D341Med (cell line): ENCODE data around the gene GTF3C1.

ENCODE experiments used
- DNase-seq: peaks from one replicate; pipeline ENCODE4 v3.0.0; 2012; ENCODE audit warnings: low spot score

GTF3C1 gene

DNA sequence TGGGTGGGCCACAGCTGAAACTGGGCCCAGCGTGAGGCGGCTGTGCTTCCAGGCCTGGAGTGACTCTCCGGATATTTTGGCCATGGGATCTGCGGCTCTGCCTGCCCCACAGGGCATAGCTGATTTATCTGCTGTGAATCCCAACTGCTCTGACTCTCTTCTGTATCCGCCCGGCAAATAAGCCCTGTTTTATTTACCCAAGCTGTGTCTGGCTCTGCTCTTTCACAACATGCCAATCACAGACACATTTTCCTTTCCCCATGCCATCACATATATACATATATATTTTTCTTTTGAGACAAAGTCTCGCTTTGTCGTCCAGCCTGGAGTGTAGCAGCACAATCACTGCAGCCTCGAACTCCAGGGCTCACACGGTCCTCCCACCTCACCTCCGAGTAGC lies 33.3 kb downstream of the GTF3C1 start:
- no peak for DNase-seq

DNA sequence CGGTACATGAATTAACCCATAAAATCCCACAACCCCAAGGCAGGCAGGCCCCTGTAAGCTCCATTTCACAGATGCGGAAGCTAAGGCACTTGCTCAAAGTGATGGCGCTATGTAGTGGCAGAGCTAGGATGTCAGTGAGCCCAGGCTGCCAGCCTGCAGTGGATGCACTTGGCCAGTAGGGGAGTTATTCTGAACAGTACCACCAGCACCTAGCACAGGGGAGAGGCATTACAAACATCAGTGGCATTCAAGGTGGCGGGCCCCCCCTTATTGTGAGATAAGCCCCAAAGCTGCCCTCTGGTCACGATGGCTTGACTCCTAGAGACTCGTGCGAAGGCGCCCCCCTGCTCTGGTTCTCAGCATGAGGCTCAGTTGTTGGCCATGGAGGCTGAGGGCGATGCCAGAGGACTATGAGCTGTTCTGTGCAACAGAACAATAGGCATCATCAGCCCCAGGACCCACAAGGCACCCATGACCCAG lies 33.8 kb downstream of the GTF3C1 start:
- DNase-seq = peak; percentile 72

- DNase-seq = no peak
Measured at GRCh38 chr16:27514806-27515205, 34.9 kb downstream of the GTF3C1 start.

DNA sequence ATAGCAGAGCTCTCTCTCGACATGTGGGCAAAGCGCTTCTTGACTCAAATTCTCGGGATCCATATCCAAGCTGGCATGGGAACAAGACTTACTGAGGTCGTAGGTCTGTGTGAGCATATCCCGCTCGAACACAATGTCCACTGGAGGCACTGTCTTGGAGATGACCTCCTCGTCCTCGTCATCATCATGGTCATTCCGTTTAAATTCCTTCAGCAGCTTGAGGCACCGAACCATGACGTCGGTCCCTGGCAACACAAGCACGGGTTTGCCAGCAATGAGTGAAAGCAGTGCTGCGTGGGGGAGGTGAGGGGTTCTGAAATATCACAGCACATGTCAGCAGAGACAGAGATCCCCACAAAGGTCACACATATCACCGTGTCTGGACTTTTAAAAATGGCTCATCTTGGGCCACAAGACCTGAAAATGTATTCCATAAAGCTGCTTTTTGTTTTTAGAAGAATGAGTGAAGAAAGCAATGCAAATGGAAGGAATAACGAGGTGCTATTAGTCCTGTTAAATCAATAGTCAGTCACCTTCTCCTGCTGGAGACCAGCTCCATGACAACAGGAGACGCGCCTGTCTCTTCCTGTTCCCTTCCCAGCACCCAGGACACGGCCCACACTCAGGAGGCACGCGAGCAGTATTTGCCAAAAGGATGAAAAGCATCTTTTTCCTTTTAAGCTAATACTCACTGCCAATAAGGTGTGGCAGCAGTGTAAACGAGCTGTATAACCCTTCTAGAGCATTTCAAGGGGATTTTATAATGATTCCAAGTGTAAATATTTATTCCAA lies 37.9 kb downstream of the GTF3C1 start:
- no peak for DNase-seq

DNA sequence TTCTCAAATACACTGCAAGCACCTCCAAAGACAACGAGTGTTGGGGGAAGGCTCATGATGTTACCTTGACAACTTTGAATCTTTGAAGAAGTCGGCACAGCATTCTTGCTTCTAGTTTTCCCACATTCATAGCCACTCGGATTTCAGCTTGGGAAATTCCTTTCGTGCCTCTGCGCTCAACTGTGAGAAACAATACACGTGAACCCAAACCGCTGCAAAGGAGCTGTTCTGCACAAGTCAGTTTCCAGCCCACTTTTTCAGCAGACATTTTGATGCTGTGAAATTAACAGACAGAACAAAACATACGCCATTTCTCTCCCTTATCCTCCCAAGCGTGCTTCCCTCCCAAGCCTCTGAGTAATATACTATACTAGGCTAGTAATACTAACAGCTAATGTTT lies 41.2 kb downstream of the GTF3C1 start:
- DNase-seq = no peak

DNA sequence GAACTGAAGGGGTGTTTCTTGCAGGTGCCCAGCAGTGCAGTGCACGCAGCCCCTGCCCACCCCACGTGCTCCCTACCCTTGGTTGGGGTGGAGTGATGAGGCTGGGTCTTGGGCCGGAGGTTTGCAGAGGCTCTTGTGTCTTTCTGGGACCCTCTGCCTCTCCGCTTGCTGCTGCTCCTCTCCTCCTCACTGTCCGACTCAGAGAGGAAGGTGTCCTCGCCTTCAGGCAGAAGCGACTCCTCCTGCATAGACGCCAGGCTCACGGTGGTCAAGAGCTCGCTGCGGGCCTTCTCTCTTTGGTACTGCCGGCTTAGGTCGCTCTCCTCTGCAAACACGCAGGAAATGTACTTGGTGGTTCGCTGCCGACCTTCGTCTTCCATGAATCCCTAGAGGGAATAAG lies 42.9 kb downstream of the GTF3C1 start:
- DNase-seq = no peak

GRCh38 chr16:27505297-27506236 lies 44.1 kb downstream of the GTF3C1 start:
- DNase-seq = no peak

- no peak for DNase-seq
Measured at GRCh38 chr16:27503662-27504061, 46.1 kb downstream of the GTF3C1 start.

DNA sequence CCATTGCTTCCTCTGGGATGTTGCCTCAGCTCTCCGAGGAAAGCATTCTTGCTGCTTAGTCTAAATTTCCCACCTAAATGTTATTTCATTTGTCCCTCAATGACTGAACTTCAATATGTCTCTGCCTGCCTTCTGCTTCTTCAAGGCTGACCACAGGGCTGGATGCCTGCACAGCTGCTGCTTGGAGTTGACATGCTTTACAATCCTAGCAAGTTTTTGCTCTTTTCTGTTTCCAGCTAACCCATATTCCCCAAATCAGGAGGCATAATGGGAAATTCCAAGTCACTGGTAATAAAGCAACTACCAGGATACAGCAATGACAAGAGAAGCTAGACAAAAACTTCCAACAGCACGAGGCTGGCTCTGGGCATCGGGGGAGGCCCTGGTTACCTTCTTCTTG lies 48.9 kb downstream of the GTF3C1 start:
- no peak for DNase-seq

DNA sequence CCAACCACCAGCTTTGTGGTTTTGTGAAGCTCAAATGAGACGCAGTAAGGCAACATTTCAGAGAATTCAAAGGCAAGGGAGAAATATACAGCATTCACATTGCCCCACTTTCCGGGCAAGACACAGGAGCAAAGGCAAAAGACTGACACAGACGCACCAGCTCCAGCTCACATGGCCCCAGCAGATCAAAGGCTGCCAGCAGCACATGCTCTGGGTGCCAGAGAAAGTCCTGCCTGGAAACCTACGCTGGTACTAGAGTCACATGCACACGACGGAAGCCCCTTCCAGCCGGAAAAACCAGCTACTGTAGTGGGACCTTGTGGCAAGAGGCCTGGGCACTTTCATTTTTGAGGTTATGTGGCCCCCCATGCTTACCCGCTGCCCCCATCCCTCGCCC lies 50.1 kb downstream of the GTF3C1 start:
- peak; percentile 59 for DNase-seq

DNA sequence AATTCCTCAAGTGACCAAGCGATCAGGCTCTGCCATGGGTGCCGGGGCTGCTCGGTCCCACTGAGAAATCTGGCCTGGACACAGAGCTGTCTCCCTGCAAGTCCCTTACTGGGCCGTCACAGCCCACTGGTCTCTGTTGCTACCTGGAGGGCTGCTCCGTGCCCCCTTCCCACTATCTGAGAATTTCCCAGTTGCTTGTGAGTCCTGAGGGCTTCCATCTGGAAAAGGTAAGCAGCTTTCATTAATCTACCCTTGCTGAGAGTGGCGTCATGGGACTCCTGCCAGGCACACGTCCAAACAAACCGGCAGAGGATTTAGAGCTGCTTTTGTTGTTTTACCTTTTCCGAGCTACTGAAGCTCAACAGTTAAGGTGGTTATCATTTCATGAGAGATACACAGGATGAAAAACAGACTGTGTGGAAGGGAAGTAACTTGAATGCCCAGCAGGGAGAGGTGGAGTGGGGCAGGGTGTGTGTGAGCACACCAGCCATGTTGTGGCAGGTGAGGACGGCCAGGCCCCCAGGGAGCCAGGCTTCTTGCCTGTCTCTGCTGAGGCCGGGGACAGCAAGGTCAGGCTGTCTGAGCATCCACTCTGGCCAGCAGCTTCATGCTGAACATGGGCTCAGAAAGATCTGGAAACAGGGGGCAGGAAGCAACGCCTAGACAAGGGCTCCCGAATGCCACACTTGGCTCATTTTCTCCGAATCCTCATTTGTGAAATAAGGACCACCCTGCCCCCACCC lies 50.6 kb downstream of the GTF3C1 start:
- DNase-seq = peak; percentile 80

GRCh38 chr16:27498031-27498825 lies 51.5 kb downstream of the GTF3C1 start:
- DNase-seq = no peak

- DNase-seq = no peak
Measured at GRCh38 chr16:27495191-27495590, 54.5 kb downstream of the GTF3C1 start.

DNA sequence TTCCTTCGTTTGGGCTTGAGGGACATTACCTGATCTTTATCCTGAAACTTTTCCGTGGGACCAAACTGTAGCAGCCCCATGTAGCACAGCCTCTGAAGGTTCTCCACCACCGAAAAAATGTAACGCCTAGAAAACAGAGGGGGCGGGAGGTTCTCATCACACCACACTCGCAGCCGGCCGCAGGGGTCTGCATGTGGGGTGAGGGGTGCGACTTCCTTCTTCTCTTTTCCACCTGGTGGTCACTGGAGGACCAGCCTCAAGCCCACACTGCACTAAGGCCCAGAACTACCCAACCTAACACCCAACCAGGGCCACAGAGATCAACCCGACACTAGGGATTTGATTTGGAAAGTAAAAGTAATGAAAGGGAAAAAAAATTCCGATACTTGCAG lies 57.1 kb downstream of the GTF3C1 start:
- DNase-seq = no peak

DNA sequence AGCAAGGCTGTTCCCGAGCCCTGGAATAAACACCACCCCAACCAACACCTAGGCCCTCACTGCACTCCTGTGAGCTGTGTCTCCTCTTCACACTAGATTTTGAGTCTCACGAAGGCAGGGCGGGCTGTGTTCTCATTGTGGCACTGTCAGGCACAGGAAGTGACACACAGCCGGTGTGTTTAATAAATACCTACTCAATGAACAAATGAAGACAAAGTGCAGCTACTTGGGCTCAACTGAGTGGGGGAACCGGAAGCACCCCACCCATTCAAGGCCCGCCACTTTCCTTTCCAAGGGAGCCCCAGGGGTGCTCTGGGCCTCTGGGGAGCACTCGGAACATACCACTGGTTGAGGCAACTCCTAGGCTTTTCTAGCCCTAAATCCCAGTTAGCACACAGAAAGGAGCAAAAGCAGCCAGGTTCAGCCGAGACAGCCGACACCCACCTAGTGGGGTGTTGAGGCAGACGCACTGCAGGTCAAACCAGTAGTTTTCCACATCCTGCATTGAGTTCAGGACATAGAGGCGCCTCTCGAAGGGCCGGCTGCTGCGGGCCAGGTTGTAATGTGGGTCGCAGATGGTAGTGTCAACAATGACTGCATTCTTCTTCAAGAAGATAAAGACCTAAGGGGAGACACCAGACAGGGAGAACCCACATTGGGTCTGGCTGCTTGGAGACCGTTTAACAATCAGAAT lies 57.7 kb downstream of the GTF3C1 start:
- no peak for DNase-seq

DNA sequence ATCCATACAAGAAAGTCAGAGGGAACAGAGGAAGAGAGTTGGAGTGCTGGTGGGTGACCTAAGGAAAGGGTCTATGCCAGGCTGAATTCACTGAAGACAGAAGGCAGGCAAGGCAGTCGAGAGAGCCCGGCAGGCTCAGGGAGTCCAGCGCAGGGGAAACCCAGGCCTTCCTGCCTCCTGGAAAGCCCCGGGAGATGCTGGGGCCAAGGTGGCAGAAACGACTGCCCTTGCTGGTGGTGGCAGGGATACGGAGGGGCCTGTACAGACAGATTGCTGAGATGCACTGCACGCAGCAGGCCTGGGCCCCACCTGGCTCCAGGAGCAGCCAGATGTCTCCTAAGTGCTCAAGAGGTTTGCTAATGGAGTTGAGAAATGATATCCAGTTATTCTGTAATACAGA lies 59.8 kb downstream of the GTF3C1 start:
- no peak for DNase-seq

GRCh38 chr16:27489421-27489820 lies 60.3 kb downstream of the GTF3C1 start:
- no peak for DNase-seq

DNA sequence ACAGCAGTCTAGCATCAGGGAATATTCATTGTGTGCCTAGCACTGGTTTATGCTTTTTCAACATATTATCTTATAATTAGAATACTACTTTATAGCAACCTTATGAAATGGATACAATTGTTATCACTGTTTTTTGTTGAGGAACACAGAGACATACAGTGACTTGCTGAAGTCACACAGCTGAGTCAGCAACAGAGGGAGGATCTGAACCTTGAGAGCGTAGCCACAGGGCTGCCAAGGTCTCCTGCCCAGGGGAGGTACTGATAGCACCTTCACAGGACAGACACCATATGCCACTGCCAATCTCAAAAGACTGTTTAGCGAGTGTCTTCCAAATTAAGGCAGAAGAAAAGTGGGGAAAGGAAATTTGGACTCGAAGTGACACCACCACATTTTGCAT lies 63.0 kb downstream of the GTF3C1 start:
- DNase-seq = no peak

GRCh38 chr16:27486344-27486743 lies 63.4 kb downstream of the GTF3C1 start:
- DNase-seq = no peak

DNA sequence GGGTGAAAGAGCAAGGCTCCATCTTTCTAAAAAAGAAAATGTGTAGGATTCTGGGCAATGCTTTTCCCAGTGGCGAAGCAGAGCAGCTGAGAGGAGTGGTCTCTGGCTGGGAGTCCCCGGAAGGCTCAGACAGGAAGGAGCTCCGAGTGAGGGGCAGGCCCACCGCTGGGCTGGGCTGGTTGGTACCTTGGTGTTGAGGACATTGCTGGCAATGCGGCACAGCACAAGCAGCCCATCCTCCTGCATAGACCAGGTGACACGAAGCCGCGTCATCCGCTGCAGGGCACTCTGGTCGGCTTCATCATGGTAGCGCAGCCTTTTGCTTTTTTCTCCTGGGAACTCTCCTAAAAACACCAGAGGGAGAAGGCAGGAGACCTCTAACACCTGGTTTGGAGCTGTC lies 63.9 kb downstream of the GTF3C1 start:
- DNase-seq = no peak

GRCh38 chr16:27485126-27485525 lies 64.6 kb downstream of the GTF3C1 start:
- no peak for DNase-seq
